HG03575 (cell line): ENCODE results near the gene KIR2DL1.
"Not testable (repeated sequence)": the region's sequence is repeated elsewhere in the genome, so short reads cannot be mapped to it uniquely, and the experiment has no call there.

Source experiments
- ATAC-seq: cut with Tn5 transposase; IDR thresholded peaks from one replicate; pipeline ENCODE4 v1.9.1; 2021; ENCODE audit not compliant: unreplicated experiment, insufficient number of reproducible peaks, low FRiP score; ENCODE audit errors: extremely low read depth

The KIR2DL1 gene

DNA sequence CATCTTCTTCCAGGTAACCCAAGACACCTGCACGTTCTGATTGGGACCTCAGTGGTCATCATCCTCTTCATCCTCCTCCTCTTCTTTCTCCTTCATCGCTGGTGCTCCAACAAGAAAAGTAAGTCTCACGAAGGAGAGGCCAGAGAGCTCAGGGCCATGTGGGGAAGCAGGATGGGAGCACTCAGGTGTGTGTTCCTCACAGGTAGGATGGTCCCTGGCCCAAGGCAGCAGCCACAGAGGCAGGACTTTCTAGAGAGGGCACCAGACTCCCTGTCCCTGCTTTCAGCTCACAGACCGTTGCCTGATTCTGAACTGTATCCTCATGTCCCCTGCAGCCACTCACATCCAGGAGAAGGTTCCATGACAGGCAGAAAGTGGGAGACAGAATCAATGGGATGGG lies 3.1 kb upstream of the KIR2DL1 start:
- ATAC-seq = not testable (repeated sequence)

DNA sequence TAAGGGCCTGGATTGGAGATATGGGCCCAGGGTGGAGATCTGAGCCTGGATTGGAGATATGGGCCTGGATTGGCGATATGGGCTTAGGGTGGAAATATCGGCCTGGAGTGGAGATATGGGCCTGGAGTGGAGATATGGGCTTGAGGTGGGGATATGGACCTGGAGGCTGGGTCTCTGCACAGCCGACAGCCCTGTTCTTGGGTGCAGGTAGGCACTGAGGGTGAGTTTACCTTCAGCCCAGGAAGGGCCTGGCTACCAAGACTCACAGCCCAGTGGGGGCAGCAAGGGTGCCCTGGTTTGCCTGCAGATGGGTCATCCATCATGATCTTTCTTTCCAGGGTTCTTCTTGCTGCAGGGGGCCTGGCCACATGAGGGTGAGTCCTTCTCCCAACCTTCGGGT lies 918 bp downstream of the KIR2DL1 start:
- ATAC-seq = not testable (repeated sequence)

DNA sequence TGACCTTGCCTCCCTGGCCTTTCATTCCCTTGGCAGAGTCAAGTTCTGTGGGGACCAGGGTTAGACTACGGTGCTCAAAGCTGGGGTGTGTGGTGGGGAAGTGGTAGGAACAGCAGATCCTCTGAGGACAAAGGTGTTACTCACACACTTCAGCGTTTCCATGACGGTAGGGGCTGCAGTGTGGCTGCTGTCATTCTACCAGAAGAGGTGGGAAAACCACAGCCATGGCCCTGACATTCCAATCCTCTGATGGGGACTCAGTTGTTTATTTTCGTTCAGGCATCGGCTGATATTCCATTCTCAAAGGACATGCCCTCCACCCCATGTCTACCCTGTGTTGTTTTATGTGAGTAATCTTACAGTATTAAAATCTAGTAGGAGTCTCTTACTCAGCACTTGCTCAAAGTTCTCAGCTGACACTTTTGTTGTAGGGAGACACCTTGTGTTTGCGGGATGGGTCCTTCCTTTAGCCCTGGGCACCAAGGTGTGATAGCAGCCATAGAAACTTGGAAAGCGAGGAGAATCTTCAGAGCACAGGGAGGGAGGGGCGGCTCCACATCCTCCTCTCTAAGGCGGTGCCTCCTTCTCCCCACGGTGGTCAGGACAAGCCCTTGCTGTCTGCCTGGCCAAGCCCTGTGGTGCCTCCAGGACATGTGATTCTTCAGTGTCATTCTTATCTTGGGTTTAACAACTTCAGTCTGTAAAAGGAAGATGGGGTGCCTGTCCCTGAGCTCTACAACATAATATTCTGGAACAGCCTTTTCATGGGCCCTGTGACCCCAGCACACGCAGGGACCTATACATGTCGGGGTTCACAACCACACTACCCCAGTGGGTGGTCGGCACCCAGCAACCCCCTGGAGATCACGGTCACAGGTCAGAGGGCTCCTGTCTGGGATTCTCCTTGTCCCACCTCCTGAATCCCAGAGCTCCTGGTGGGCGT lies 1.7 kb downstream of the KIR2DL1 start:
- not testable (repeated sequence) for ATAC-seq

DNA sequence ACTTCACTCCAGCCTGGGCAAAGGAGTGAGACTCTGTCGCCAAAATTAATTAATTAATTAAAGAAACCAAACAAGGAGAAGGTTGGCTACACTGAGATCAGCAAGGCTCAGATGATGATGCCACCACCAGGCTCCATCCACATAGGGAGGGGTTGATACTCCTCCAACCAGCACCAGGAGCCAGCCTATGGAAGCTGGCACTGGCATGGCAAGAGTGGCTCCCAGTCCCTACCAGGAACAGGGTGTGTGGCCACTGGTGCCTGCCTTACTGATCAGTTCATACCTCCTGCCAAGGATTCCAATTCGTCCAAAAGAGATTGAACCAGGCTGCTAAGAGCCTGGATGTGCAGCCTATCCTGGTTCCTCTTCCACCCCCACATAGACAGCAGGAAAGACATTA lies 3.1 kb downstream of the KIR2DL1 start:
- ATAC-seq = not testable (repeated sequence)

DNA sequence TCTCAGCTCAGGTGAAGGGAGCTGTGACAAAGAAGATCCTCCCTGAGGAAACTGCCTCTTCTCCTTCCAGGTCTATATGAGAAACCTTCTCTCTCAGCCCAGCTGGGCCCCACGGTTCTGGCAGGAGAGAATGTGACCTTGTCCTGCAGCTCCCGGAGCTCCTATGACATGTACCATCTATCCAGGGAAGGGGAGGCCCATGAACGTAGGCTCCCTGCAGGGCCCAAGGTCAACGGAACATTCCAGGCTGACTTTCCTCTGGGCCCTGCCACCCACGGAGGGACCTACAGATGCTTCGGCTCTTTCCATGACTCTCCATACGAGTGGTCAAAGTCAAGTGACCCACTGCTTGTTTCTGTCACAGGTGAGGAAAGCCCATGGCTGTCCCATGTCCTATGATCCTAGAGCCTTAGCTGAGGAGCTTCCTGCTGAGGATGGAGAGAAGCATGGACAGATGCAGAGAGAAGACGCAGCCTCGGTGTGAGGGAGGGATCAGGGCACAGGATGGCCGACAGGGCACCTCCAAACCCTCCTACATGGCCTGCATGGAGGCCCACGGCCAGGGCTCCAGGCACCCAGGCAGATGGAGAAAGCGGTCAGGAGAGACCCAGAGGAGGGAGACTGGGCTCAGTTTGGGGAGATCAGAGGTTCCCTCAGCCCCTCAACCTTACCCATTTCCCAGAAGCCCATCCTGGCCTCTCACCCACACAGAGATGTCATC lies 5.7 kb downstream of the KIR2DL1 start:
- ATAC-seq = not testable (repeated sequence)

DNA sequence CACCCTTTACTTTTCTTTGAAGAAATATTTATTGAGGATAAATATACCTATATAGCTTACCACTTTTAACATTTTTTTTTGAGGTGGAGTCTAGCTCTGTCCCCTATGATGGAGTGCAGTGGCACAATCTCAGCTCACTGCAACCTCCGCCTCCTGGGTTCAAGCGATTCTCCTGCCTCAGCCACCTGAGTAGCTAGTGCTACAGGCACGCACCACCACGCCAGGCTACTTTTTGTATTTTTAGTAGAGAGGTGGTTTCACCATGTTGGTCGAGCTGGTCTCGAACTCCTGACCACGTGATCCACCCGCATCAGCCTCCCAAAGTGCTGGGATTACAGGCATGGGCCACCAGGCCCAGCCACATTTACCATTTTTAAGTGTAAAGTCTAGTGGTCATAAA lies 6.2 kb downstream of the KIR2DL1 start:
- ATAC-seq = not testable (repeated sequence)

DNA sequence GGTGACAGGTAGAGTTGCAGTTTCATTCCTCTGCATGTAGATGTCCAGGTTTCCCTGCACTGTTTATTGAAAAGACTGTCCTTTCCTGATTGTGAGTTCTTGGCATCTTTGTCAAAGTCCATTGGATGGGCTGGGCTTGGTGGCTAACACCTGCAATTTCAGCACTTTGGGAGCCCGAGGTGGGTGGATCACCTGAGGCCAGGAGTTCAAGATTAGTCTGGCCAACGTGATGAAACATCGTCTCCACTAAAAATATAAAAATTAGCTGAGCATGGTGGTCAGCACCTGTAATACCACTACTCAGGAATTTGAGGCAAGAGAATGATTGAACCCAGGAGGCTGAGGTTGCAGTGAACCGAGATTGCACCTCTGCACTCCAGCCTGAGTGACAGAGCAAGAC lies 8.3 kb downstream of the KIR2DL1 start:
- ATAC-seq = not testable (repeated sequence)

DNA sequence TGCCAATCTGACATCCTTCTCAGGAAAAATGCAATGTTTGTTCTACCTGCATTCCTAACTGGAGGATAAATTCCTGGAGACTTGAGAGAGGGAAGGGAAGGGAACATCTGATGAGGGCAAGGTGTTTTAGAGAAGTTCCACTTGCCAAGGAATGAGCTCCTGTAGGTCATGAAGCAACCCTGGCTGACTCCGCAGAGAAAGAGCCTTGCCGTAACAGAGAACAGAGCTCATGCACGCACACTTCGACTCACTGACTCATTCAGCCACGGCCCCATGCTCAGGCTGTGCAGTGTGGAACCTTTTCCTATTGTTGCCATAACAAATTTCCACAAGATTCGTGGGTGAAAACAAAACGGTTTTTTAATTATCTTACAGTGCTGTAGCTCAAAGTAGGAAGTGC lies 9.3 kb downstream of the KIR2DL1 start:
- ATAC-seq = not testable (repeated sequence)

DNA sequence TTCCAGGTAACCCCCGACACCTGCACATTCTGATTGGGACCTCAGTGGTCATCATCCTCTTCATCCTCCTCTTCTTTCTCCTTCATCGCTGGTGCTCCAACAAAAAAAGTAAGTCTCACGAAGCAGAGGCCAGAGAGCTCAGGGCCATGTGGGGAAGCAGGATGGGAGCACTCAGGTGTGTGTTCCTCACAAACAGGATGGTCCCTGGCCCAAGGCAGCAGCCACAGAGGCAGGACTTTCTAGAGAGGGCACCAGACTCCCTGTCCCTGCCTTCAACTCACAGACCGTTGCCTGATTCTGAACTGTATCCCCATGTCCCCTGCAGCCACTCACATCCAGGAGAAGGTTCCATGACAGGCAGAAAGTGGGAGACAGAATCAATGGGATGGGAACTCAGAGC lies 13.3 kb downstream of the KIR2DL1 start:
- not testable (repeated sequence) for ATAC-seq

DNA sequence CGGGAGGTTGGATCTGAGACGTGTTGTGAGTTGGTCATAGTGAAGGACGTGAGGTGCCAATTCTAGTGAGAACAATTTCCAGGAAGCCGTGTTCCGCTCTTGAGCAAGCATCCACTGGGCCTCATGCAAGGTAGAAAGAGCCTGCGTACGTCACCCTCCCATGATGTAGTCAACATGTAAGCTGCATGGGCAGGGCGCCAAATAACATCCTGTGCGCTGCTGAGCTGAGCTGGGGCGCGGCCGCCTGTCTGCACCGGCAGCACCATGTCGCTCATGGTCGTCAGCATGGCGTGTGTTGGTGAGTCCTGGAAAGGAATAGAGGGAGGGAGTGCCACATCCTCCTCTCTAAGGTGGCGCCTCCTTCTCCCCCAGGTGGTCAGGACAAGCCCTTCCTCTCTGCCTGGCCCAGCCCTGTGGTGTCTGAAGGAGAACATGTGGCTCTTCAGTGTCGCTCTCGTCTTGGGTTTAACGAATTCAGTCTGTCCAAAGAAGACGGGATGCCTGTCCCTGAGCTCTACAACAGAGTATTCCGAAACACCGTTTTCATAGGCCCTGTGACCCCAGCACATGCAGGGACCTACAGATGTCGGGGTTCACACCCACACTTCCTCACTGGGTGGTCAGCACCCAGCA lies 16.6 kb downstream of the KIR2DL1 start:
- not testable (repeated sequence) for ATAC-seq

DNA sequence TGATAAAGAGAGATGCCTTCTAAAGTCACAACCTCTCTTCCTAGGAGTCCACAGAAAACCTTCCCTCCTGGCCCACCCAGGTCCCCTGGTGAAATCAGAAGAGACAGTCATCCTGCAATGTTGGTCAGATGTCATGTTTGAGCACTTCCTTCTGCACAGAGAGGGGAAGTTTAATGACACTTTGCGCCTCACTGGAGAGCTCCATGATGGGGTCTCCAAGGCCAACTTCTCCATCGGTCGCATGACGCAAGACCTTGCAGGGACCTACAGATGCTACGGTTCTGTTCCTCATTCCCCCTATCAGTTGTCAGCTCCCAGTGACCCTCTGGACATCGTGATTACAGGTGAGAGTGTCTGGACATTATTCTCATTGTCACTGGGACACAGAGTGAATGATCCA lies 18.6 kb downstream of the KIR2DL1 start:
- ATAC-seq = not testable (repeated sequence)

DNA sequence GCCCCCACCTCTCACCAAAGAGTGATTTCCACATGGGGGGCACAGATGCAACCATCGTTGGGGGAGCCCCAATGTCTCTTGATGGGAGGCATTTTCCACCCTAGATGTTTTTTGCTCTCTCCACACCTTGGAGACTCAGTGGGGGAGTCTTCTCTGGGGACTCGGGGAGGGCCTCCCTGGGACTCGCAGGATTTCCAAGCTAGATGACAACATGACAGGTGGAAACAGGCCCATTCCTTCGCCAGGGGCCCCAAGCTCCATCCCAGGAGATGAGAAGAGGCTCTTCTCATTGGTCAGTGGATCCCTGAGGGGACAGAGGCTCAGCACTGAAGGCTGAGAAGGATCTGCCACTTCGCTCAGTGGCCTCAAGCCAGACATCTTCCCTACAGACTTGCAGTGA lies 21.1 kb downstream of the KIR2DL1 start:
- no peak for ATAC-seq

DNA sequence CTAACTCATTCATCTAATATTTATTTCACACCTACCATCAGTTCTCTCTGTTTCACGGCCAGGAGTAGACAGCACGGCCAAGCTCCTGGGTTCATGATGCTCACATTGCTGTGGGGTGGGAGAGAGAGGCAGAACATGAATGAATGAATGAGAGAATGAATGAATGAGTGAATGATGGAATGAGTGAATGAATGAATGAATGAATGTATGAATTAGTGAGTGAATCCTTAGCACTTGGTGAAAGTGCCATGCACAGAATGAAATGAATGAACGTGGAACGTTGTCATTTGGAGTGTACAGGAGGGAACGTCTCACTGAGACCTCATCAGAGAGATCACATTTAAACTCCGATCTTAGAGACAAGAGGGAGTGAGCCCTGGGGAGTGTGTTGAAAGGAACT lies 21.9 kb downstream of the KIR2DL1 start:
- ATAC-seq = no peak

DNA sequence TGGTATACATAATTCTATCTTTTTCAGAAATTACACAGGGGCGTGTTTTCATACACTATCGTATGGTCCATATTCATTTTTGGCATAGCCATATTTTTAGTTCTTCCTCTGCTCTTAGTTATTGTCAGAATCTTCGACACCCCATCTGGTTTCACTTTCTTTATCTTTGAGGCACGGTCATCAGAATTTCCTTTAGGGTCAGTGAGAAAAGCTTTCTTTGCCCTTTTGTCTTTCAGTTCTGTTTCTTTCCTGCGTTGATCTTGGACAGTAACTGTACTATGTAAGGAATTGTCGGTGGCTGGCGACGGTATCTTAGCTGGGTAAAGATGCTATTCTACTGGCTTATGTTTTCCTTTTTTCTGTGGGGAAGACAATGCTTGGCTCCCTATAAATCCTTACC lies 23.2 kb downstream of the KIR2DL1 start:
- no peak for ATAC-seq

DNA sequence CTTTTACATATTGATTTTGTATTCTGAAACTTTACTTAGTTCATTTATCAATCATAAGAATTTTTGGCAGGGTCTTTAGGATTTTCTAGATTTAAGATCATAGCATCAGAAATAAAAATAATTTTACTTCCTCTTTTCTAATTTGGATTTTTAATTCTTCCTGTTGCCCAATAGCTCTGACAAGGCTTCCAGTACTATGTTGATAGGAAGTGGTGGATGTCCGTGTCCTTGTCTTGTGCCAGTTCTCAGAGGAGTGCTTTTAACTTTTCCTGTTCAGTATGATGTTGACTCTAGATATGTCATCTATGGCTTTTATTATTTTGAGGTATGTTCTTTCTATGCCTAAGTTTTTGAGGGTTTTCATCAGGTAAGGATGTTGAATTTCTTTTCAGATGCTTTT lies 26.2 kb downstream of the KIR2DL1 start:
- ATAC-seq = no peak

DNA sequence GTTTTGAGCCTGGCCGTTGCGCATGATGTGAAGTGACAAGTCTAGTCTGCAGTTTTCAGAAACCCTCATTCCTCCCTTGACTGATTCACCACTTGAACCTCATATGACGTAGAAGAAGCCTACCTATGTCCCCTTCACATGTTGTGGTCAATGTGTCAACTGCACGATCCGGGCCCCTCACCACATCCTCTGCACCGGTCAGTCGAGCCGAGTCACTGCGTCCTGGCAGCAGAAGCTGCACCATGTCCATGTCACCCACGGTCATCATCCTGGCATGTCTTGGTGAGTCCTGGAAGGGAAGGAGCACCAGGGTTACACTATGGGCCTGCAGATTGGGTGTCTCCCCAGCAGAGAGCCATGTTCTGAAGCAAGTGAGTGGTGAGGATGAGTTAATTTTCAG lies 33.8 kb downstream of the KIR2DL1 start, which contains the start of gene KIR2DL4:
Gene KIR2DL4, plus strand, starts transcription at position 201 of the 400 bp plus-strand sequence. Its CDS starts 42 bp downstream, at position 243.
- ATAC-seq = no peak

DNA sequence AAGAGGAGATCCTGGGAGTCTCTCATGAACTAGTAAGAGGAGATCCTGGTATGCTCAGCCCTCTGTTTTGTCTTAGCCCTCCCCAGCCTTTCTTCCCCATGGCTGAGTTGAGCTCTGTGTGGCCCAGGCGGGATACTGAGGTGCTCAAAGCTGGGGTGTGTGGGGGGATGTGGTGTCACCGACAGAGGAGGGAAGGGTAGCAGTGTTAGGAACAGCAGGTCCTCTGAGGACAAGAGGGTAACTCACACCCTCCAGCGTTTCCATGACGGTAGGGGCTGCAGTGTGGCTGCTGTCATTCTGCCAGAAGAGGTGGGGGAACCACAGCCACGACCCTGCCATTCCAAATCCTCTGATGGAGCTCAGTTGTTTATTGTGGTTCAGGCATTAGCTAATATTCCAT lies 34.5 kb downstream of the KIR2DL1 start:
- ATAC-seq = no peak

DNA sequence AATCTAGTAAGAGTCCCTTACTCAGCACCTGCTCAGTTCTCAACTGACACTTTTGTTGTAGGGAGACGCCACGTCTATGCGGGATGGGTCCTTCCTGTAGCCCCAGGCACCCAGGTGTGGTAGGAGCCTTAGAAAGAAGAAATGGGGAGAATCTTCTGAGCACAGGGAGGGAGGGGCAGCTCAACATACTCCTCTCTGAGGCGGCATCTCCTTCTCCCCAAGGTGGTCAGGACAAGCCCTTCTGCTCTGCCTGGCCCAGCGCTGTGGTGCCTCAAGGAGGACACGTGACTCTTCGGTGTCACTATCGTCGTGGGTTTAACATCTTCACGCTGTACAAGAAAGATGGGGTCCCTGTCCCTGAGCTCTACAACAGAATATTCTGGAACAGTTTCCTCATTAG lies 35.0 kb downstream of the KIR2DL1 start:
- no peak for ATAC-seq

DNA sequence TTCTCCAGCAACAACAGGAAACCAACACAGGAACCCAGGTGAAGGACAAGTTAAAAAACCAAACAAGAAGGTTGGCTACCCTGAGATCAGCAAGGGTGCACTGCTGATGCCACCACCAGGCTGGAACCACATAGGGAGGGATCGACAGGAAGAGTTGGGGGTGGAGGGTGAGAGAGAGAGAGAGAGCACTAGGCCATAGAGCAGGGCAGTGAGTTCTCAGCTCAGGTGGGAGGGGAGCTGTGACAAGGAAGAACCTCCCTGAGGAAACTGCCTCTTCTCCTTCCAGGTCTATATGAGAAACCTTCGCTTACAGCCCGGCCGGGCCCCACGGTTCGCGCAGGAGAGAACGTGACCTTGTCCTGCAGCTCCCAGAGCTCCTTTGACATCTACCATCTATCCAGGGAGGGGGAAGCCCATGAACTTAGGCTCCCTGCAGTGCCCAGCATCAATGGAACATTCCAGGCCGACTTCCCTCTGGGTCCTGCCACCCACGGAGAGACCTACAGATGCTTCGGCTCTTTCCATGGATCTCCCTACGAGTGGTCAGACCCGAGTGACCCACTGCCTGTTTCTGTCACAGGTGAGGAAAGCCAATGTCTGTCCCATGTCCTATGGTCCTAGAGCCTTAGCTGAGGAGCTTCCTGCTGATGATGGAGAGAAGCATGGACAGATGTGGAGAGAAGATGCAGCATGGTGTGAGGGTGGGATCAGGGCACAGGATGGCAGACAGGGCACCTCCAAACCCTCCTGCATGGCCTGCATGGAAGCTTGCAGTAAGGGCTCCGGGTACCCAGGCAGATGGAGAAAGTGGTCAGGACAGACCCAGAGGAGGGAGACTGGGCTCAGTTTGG lies 36.3 kb downstream of the KIR2DL1 start:
- no peak for ATAC-seq
